Spleen (tissue), 7 donors: ENCODE measurements around the gene CSNK1D.

Experiments used
- POLR2A ChIP-seq, 3 donors: fragments of 450-650 bp; IDR thresholded peaks; one replicate each; pipeline ENCODE4 v1.5.1; 2017; ENCODE audit warnings: antibody characterized with exemption in 3 of 3, mild to moderate bottlenecking in 1 of 3
- TF ChIP-seq, protein P1 (sequence below), 11 experiments: fragments of 200-600 bp in 7 of 11; fragments of 450-650 bp in 4 of 11; sonication (generic) in 4 of 11; IDR thresholded peaks in 8 of 11; conservative IDR thresholded peaks in 3 of 11; 1 replicate in 7 of 11; 2 replicates in 4 of 11; pipeline versions ENCODE4 v1.4.0 to v1.8.0; 2016 to 2021; ENCODE audit warnings: antibody characterized with exemption in 11 of 11, inconsistent platforms in 4 of 11, mild to moderate bottlenecking in 1 of 11
- donor health status: DM: no; HTN: no; CAD: no; lungs with moderate emphysema.
- donor health status: DM: no; HTN: no; CAD: no.
- donor health status: DM: no; HTN: no; CAD: no.

DNA sequence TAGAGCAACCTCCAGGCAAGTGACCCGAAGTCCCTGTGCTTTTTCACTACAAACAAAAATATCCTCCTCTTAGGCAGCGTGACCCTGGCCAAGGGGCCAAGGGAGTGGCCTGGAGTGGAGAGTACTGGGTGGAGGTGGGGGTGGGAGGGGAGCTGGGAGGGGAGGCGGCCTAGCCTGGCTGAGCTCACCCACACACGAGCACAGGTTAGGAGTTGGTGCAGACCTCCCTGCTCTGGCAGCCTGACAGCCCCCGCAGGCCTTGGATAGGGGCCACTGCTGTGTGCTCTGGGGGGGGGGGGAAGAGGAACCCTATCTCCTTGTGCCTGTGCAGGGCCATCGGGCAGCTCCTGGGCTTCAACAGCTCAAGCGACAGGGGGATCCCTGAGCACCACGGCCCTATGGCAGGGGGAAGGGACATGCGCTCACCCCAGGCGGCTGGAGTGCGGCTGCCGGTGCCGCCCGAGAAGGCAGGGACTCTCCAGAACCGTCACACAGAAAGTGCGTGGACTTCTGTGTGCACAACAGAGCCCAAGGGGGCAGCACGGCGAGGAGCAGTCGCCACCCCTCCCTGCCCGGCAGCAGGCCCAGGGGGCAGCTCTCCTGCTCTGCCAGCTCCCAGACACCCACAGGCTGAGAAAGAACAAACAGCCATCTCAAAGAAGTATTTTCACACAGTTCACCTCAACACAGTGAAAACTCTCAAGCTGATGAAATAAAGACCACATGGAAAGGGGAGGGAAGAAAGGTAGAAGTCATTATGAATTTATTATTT lies 31.4 kb downstream of the CSNK1D start:
- TF ChIP-seq, protein P1, sequence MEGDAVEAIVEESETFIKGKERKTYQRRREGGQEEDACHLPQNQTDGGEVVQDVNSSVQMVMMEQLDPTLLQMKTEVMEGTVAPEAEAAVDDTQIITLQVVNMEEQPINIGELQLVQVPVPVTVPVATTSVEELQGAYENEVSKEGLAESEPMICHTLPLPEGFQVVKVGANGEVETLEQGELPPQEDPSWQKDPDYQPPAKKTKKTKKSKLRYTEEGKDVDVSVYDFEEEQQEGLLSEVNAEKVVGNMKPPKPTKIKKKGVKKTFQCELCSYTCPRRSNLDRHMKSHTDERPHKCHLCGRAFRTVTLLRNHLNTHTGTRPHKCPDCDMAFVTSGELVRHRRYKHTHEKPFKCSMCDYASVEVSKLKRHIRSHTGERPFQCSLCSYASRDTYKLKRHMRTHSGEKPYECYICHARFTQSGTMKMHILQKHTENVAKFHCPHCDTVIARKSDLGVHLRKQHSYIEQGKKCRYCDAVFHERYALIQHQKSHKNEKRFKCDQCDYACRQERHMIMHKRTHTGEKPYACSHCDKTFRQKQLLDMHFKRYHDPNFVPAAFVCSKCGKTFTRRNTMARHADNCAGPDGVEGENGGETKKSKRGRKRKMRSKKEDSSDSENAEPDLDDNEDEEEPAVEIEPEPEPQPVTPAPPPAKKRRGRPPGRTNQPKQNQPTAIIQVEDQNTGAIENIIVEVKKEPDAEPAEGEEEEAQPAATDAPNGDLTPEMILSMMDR (IDR thresholded peaks at IDR 0.05 in 8 of 11, conservative IDR thresholded peaks at IDR 0.05 in 3 of 11): no peak
- no peak for TF ChIP-seq POLR2A (IDR thresholded peaks at IDR 0.05)
